Stimulated activated CD8-positive, alpha-beta memory T cell treated with anti-CD3 and anti-CD28 coated beads, Interleukin-12 subunit alpha, Interleukin-12 subunit beta, amount 100 ng/mL, for 4 hours (primary cell): Measurements from ENCODE around the gene ITK.

ENCODE experiments used
- DNase-seq: peaks from one replicate; pipeline ENCODE4 v3.0.0-alpha.2; 2020; ENCODE audit warnings: low read depth

The ITK gene

GRCh38 chr5:157282150-157282549 is 101.5 kb downstream of the ITK start:
- no peak for DNase-seq

- DNase-seq = no peak
These were observed 102.8 kb downstream of the ITK start for GRCh38 chr5:157283434-157283833.

DNA sequence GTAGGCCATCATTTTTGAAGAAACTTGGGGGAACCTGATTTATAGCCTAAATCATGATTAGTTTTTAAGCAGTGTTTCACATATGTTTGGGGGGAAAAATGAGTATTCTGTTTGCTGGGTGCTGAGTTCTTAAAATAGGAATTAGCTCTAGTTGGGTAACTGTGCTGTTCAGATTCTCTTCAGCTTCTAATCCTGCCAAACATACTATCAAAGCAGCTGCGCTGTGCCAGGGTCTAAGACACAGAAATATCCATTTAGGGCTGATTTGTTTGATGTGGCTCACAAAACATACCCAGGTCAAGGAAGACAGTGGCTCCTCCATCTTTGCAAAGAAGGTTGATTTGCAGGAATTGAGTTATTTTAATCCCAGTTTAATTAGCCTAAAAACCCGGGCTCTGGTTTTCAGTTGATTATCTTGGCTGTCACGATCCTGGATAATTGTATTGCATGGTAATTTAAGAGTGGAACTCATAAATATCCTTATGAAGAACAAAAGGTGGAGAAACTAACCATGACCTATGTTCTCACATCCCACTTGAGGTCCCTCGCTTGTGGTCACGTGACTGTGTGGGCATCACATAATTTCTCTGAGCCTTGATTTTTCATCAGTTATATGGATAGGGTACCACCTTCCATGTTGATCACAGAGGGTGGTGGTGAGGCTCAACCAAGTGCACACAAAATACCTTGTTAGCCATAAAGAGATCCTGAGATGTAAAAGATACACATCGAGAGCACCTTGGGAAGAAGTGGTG is 104.0 kb downstream of the ITK start:
- DNase-seq = no peak

GRCh38 chr5:157285310-157286035 is 104.8 kb downstream of the ITK start:
- no peak for DNase-seq

DNA sequence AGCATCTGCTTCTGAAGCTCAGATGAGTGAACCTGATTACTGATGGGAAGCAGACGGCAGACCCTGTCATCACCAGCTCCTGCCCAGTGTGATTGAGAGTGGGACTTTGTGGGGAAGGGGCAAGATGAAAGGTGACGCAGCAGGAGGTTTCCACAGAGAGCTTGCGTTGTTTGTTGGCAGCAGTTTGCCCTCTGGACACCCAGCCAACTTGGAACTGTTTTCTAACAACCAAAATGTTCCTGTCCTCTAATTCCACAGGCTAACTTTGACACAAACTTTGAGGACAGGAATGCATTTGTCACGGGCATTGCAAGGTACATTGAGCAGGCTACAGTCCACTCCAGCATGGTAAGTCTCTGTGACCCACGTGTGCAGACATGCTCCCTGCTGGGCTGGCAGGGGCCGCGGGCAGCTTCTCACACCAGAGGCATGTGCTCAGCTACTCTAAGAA is 106.1 kb downstream of the ITK start:
- no peak for DNase-seq

DNA sequence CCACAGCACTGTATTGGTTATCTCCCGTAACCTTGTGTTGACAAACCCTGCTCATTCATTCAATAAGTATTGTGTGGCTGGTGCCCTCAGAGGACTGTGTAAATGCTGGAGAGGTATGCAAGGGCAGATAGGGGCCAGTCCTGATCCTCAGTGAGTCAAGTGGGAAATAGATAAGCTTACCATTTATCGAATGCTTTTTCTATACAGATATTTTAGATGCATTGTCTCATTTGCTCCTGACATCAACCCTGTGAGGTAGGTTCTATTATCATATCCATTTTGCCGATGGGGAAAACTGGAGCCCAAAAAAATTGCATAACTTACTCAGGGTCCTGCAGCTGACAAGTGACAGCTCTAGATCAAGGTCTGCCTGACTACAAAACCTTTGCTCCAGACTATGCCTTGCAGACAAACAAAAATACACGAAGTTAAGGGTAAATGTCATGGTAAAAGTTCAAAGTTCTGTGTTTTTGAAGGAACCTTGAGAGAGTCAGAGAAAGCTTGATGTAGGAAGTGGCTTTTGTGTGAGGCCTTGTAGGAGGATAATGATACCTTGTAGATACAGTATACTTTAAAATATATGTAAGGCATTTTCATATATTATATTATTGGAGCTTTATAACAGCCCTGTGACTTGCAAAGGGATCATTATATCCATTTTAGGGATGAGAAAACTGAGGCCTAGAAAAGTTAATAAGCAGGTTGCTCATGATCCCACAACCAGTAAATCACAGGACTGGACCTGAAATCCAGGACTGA is 107.9 kb downstream of the ITK start:
- DNase-seq = no peak

DNA sequence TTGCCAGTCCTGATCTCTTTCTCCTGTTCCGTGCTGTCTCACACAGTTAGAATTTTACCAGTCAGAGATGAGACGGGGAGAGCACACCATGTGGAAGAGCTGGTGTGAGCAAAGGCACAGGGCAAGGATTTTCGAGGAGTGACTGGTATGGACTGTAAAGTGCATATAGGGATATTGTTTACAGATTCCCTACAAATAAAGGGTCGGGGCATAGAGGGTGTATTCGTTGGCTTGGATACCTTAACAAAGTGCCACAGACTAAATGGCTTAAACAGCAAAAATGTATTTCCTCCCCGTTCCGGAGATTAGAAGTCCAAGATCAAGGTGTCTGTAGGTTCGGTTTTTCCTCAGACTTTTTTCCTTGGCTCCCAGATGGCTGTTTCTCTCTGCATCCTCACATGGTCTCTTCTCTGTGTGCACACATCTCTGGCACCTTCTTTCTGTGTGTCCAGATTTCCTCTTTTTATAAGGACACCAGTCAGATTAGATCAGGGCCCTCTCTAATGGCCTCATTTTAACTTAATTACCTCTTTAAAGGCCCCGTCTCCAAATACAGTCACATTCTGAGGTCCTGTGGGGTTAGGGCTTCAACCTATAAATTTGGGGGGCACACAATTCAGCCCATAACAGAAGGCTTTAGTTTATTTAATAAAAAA is 108.7 kb downstream of the ITK start:
- no peak for DNase-seq

GRCh38 chr5:157290156-157290980 is 109.7 kb downstream of the ITK start:
- DNase-seq = no peak

DNA sequence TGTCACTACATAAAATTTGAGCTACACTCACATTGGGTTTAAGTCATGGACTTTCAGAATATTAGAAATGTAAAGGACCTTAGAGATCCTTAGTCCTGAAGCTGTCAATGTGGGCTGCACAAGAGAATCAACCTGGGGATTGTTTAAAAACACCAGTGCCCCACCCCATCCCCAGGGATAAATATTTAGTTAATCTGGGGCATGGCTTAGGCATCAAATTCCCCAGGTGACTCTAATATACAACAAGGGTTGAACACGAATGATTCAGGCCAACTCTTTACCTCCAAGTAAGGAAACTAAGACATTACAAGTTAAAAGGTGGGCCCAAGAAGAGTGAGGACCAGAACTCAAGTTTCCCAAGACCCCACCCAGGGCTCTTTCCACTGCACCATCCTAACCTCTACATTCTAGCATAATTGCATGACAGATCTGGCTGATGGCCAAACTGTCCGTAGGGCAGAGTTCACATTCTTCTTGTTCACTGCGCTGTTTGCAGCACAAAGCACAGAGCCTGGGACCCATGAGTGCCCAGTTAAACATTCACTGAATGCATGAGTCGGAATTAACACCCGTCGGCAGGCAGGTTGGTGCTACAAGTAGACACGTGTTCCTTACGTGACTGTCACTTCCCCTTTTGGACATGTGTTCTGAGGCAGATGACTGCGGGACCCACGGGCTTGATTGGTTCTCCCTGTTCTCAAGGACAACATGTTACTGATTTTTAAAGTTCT is 110.5 kb downstream of the ITK start:
- no peak for DNase-seq

DNA sequence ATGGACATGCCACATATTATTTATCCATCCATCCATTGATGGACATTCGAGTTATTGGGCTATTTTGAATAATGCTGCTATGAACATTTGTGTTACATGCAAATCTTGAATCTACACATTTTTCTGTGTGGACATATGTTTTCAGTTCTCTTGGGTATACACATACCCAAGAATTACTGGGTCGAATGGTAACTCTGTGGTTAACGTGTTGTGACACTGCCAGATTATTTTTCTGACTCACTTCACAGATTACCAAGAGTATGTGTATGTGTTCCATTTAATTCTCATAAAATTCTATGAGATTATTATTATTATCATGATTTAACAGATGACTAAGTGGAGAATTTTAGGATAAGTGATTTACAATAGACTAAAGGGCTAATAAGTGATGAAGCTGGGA is 112.0 kb downstream of the ITK start:
- DNase-seq = no peak

DNA sequence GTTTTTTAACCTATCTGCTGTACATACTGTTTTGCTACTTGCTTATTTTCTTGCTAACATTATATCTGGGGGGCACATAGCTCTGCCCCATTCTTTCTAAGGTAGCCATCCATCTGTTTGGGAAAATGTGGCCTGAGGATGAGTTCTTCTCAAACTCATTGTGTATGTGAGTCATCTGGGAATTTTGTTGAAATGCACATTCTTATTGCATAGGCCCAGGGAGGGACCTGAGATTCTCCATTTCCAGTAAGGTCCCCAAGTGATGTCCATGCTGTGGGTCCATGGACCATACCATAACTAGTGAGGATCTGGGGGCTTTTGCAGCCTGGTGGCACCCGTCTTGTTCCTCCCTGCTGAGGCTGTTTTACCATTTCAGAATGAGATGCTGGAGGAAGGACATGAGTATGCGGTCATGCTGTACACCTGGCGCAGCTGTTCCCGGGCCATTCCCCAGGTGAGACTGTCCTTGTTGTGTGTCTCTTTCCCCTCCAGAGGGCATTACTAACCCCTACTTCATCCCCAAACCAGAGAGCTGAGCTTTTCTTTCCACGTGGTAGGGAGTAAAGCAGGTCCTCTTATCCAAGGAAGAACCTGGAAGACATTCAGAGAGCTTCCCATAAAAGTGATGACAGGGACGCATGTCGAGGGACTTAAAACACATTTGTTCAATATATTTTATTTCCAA is 113.9 kb downstream of the ITK start:
- no peak for DNase-seq

- no peak for DNase-seq
These were observed 114.6 kb downstream of the ITK start for GRCh38 chr5:157295247-157295646.

- no peak for DNase-seq
These were observed 119.9 kb downstream of the ITK start for GRCh38 chr5:157300564-157300963.

- no peak for DNase-seq
These were observed 120.4 kb downstream of the ITK start for GRCh38 chr5:157301066-157301465.

DNA sequence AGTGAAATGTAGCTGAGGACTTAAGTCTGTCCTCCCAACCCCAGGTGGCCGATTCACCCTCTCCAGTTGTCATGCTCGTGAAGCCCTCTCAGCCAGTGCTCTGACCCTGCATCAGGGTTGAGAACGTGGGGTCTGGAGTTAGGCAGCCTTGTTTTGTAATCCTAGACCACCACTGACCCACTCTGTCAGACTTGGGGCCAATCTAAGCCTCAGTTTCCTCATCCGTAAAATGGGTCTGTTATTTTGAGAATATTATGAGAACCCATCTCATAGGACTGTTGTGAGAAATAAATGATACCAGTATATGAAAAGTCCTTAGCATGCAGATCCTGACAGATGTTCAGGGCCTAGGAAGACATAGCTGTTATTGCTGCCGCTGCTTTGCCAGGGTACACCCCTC is 122.4 kb downstream of the ITK start:
- no peak for DNase-seq

- no peak for DNase-seq
These were observed 123.2 kb downstream of the ITK start for GRCh38 chr5:157303667-157304327.
